Left lung (tissue), 10 donors: ENCODE data around the gene TFF3. TPM values are rescaled to one million over a fixed set of nuclear protein-coding genes. Genes with fewer than 3 reads are reported as not detected.

ENCODE experiments used
- ATAC-seq: fragments of 200-7000 bp; cut with Tn5 transposase; one replicate; pipeline ENCODE4 v1.9.1; 2020; ENCODE audit warnings: moderate library complexity
- DNase-seq, 4 donors: peaks; one replicate each; pipeline ENCODE4 v3.0.0-alpha.2; 2013 to 2020
- H3K27ac ChIP-seq, 2 donors: fragments of 200-600 bp; sonication (generic) in 1 of 2; one replicate each; pipeline versions ENCODE4 v1.5.0 to v1.8.0; 2020 to 2021
- H3K27me3 ChIP-seq, 2 donors: fragments of 200-600 bp; sonication (generic) in 1 of 2; one replicate each; pipeline versions ENCODE4 v1.5.0 to v1.8.0; 2020 to 2021
- H3K36me3 ChIP-seq, 2 donors: fragments of 200-600 bp; sonication (generic) in 1 of 2; one replicate each; pipeline versions ENCODE4 v1.5.0 to v1.8.0; 2020 to 2021
- H3K4me1 ChIP-seq, 2 donors: fragments of 200-600 bp; one replicate each; pipeline ENCODE4 v1.8.0; 2021
- H3K4me3 ChIP-seq, 2 donors: fragments of 200-600 bp; sonication (generic) in 1 of 2; one replicate each; pipeline versions ENCODE4 v1.5.0 to v1.8.0; 2020 to 2021; ENCODE audit warnings: mild to moderate bottlenecking in 1 of 2
- H3K9me3 ChIP-seq, 2 donors: fragments of 200-600 bp; sonication (generic) in 1 of 2; one replicate each; pipeline versions ENCODE4 v1.5.0 to v1.8.0; 2020 to 2021
- intact Hi-C, 2 donors: fragments of 100-400 bp; cut with DNase I; formaldehyde crosslinking; loops; one replicate each; pipeline versions ENCODE4 v1.11.2 to v1.14.2; 2022
- polyA plus RNA-seq, 6 donors: library from polyadenylated mRNA; unstranded; fragments of 120-200 nt; gene quantifications; one replicate each; pipeline ENCODE4 v1.2.1, GENCODE V29; 2013; ENCODE audit not compliant: insufficient read length in 6 of 6
- total RNA-seq, 2 donors: library from RNA; stranded (reverse); fragmentation: NEBNext Ultra II Directional; extraction: Animal tissue kit (Norgen Biotek cat#: 25700); gene quantifications; one replicate each; pipeline ENCODE4 v1.2.1, GENCODE V29; 2021
- TF ChIP-seq, protein P1 (sequence below), 2 donors: fragments of 200-600 bp; sonication (generic) in 1 of 2; IDR thresholded peaks; one replicate each; pipeline versions ENCODE4 v1.5.0 to v1.8.0; 2021; ENCODE audit warnings: antibody characterized with exemption in 2 of 2
- donor health status: DM: no; HTN: yes; CAD: no.
- donor health status: DM: no; HTN: no; CAD: no.

Gene TFF3
- total and polyA plus RNA-seq, 8 donors: 5.5 to 20.0 (median 12.4) TPM

DNA sequence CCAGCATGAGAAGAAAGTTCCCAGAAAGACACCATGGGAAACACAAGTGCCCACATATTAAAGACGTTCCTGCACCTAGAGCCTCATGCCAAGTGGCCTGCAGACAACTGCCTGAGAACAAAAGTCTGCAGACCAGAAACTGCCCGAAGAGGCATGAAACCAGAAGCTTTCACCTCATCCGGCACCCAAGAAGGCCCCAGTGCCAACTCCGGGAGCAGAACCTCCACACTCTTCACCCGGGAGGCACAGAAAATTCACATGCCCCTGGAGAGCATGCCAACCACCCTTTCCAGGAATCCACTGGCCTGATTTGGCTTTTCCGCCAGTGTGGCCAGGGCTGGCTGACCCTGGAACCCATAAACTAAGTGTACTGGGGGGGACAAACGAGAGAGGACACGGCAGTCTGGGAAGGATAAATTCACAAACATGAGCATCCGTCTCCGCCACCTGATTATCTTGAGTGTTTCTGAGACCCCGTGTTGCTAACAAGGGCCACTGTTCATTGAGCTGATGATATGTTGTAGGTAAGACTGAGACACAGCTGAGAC is 28.8 kb upstream of the TFF3 start:
- intact Hi-C loops: no loop called here
- Histone ChIP-seq H3K27ac (no peak overlapping the region), H3K4me1 (no peaks in the 10 kb centered on the region), H3K36me3 (no peaks in the 10 kb centered on the region), H3K4me3 (no peak overlapping the region), H3K27me3 (peaks cover 0 to 7% of the 10 kb centered on the region in 2 donors), H3K9me3 (no peaks in the 10 kb centered on the region)
- ATAC-seq (no peak), DNase-seq (no peak)
- TF ChIP-seq, protein P1, sequence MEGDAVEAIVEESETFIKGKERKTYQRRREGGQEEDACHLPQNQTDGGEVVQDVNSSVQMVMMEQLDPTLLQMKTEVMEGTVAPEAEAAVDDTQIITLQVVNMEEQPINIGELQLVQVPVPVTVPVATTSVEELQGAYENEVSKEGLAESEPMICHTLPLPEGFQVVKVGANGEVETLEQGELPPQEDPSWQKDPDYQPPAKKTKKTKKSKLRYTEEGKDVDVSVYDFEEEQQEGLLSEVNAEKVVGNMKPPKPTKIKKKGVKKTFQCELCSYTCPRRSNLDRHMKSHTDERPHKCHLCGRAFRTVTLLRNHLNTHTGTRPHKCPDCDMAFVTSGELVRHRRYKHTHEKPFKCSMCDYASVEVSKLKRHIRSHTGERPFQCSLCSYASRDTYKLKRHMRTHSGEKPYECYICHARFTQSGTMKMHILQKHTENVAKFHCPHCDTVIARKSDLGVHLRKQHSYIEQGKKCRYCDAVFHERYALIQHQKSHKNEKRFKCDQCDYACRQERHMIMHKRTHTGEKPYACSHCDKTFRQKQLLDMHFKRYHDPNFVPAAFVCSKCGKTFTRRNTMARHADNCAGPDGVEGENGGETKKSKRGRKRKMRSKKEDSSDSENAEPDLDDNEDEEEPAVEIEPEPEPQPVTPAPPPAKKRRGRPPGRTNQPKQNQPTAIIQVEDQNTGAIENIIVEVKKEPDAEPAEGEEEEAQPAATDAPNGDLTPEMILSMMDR (IDR thresholded peaks at IDR 0.05): no peak

DNA sequence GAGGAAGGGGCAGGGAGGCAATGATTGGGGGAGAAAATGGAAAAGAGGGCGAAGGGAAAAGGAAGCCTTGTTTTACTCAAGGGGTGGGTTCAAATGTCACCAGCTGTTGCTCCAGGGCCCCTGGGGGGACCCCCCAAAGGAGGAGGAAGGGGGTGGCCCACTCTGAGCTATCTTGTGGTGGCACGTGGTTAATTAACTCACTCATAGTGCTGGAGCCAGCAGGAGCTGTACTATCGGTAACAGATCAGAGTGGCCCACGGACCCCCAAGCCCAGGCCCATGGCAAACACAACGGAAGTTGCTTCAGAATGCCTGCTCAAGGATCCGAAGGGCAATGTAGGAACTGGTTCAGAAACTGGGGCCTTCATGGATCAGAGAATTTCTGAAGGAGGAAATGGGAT is 28.3 kb upstream of the TFF3 start:
- Histone ChIP-seq H3K9me3 (no peaks in the 10 kb centered on the region), H3K4me3 (no peak overlapping the region), H3K4me1 (peaks cover 0 to under 1% of the 10 kb centered on the region in 2 donors), H3K27ac (no peak overlapping the region), H3K36me3 (no peaks in the 10 kb centered on the region), H3K27me3 (peaks cover 0 to 7% of the 10 kb centered on the region in 2 donors)
- DNase-seq (no peak), ATAC-seq (no peak)
- intact Hi-C loops: no loop called here
- TF ChIP-seq, protein P1 (IDR thresholded peaks at IDR 0.05): no peak

DNA sequence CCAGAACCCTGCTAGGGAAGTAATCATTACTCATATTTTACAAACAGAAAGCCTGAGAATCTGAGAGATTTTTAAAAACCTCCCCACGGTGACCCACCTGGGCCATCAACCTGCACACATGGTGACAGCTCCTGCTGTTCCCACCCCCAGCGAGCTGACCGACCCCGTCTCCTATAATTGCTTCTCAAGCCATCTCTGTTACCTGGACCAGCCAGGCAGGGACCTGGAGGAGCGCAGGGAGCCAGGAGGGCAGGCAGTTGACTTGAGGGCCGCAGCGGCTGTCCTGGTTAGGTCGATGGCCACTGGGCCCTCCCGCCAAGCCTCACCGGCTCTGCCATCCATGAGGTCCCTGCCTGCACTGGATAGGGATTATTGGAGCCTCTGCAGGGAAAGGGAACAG is 27.9 kb upstream of the TFF3 start:
- TF ChIP-seq, protein P1 (IDR thresholded peaks at IDR 0.05): no peak
- no peak for ATAC-seq
- DNase-seq: no peak
- Histone ChIP-seq H3K27ac (no peak overlapping the region), H3K4me3 (no peak overlapping the region), H3K36me3 (no peaks in the 10 kb centered on the region), H3K27me3 (peaks cover 0 to 7% of the 10 kb centered on the region in 2 donors), H3K4me1 (peaks cover 0 to 5% of the 10 kb centered on the region in 2 donors), H3K9me3 (no peaks in the 10 kb centered on the region)
- intact Hi-C loops: no loop called here

DNA sequence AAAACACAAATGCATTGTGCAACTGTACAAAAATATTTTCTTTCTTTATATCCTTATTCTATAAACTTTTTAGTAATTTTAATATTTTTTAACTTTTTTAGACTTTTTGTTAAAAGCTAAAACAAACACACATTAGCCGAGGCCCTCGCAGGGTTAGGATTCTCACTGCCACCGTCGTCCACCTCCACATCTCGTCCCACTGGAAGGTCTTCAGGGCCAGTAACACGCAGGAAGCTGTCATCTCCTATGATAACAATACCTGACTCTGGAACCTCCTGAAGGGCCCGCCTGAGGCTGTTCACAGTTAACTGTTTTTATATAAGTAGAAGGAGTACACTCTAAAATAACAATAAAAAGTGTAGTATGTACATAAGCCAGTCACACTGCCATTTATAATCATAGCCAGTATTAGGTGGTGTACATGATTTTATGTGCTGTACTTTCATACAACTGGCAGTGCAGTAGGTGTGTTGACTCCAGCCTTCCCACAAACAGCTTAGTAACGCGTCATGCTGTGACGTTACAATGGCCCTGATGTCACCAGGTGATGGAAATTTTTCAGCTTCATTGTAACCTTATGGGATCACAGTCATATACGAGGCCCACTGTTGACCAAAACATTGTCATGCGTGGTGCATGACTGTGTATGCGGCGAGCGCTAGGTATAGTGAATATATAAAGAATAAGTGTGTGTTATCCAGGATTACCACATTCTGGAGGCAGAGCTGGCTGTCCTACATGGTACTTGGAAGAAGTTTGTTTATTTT is 26.8 kb upstream of the TFF3 start:
- intact Hi-C loops: no loop called here
- Histone ChIP-seq H3K27me3 (no peaks in the 10 kb centered on the region), H3K9me3 (no peaks in the 10 kb centered on the region), H3K27ac (no peak overlapping the region), H3K4me1 (peaks cover 0 to 9% of the 10 kb centered on the region in 2 donors), H3K4me3 (no peak overlapping the region), H3K36me3 (no peaks in the 10 kb centered on the region)
- TF ChIP-seq, protein P1 (IDR thresholded peaks at IDR 0.05): no peak
- ATAC-seq (no peak), DNase-seq (no peak)

DNA sequence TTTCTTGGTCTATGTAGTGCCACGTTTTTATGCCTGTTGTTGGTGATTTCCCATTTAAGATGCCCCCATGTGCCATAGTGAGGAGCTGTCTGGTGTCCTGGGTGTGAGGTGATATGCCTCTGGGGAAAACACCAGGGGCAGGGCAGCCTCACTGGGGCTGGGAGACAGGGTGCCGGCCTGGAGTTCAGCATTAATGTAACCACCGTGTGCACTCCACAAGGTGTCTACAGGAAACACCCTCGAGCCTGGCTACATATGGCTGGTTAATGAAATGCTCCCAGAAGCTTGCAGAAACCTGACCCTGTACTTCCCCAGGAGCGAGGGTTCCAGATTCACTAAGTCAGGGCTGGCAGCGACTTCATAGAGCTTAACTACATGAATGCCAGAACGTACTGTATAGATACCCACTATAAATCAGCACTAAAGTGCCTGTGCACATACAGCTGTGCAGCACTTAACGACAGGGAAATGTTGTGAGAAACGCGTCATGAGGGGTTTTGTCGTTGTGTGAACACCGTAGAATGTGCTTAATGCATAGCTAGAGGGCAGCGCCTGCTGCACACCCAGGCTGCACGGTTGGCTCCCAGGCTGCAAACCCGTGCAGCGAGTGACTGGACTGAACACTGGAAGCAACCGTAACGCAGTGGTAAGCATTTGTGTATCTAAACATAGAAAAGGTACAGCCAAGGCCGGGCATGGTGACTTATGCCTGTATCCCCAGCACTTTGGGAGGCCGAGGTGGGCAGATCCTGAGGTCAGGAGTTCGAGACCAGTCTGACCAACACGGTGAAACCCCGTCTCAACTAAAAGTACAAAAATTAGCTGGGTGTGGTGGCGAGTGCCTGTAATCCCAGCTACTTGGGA is 25.2 kb upstream of the TFF3 start:
- Histone ChIP-seq H3K9me3 (no peaks in the 10 kb centered on the region), H3K4me3 (no peak overlapping the region), H3K4me1 (peaks cover 0 to 9% of the 10 kb centered on the region in 2 donors), H3K27ac (no peak overlapping the region), H3K27me3 (no peaks in the 10 kb centered on the region), H3K36me3 (no peaks in the 10 kb centered on the region)
- TF ChIP-seq, protein P1 (IDR thresholded peaks at IDR 0.05): no peak
- intact Hi-C loops: no loop called here
- DNase-seq (no peak), ATAC-seq (no peak)
